ENCODE measurements around the gene APBB1. TPM values are rescaled to one million over a fixed set of nuclear protein-coding genes. Genes with fewer than 3 reads are reported as not detected.

APBB1 gene
- total RNA-seq, 1 experiment from 2014 or later: 34.8 TPM

DNA sequence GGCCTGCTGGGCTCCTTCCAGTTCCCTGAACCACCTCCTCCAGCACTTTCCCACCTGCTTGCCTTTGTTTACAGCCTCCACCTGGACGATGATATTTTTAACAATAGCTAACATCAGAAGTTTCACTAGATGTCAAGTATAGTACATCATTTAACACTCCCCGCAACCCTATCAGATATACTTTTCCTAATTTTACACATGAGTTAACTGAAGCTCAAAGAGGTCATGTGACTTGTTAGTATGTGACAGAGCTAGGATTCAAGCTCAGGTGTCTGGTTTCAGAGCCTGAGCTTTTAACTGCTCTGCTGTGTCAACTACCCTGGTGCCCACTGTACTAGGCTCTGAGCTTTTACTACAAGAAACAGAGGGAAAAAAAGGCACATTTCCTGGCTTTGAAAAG lies 36.2 kb upstream of the APBB1 start:
- no peak overlapping the region for H3K27ac Mint-ChIP-seq
- WGBS (ENCODE audit: extremely low coverage, insufficient read length, low lambda C conversion rate): no CpG with 5 or more reads among the region's 2 CpGs
- no peak overlapping the region for H2BK20ac ChIP-seq (ENCODE audit: low read depth, low read length, poor library complexity, severe bottlenecking)
- H3K27me3 Mint-ChIP-seq (ENCODE audit: low read depth): no peaks in the 10 kb centered on the region
- no peak overlapping the region for H3K9ac ChIP-seq (ENCODE audit: extremely low read depth, insufficient read length, low read length)
- no peak overlapping the region for H2BK120ac ChIP-seq (ENCODE audit: low read depth, low read length, poor library complexity, severe bottlenecking)
- H3K36me3 Mint-ChIP-seq (ENCODE audit: insufficient read depth in 1 of 3, low read depth in 3 of 3): peaks cover 0 to 21% (median 6%) of the 10 kb centered on the region in 3 experiments; a peak in 3 of 7 replicates
- no peak overlapping the region for H3T11ph ChIP-seq (ENCODE audit: low read length)
- H3K4ac ChIP-seq (ENCODE audit: low read depth, low read length): no peak overlapping the region
- no peak overlapping the region for H2BK12ac ChIP-seq (ENCODE audit: insufficient read length, low read depth, low read length)
- H2BK5ac ChIP-seq (ENCODE audit: insufficient read length, low read length): no peak overlapping the region
- H3K79me2 ChIP-seq (ENCODE audit: insufficient read depth, low read length): no peaks in the 10 kb centered on the region
- no peak for DNase-seq
- H3K23ac ChIP-seq (ENCODE audit: insufficient read length, low read depth, low read length): no peak overlapping the region
- no peaks in the 10 kb centered on the region for H3K9me3 ChIP-seq (ENCODE audit: control insufficient read depth, low read depth, low read length)
- no peak overlapping the region for H4K91ac ChIP-seq (ENCODE audit: insufficient read length, low read depth, low read length)
- H3K4me1 ChIP-seq (ENCODE audit: insufficient read depth, low read length): no peaks in the 10 kb centered on the region
- H2AK5ac ChIP-seq (ENCODE audit: insufficient read length, low read length): no peak overlapping the region
- no peaks in the 10 kb centered on the region for H3K27me3 ChIP-seq (ENCODE audit: insufficient read depth, low read length)
- H3K14ac ChIP-seq (ENCODE audit: insufficient read depth, low read length): no peak overlapping the region
- no peak overlapping the region for H4K8ac ChIP-seq (replicated peaks; ENCODE audit: insufficient read length, low read depth, low read length)
- no peaks in the 10 kb centered on the region for H3K9me3 Mint-ChIP-seq
- H3K4me3 Mint-ChIP-seq: no peak overlapping the region
- H4K5ac ChIP-seq (ENCODE audit: insufficient read length, low read depth, low read length): no peak overlapping the region
- no peak overlapping the region for H3K56ac ChIP-seq (ENCODE audit: insufficient read length, low read depth, low read length)
- no peaks in the 10 kb centered on the region for H3K4me1 Mint-ChIP-seq
- TF ChIP-seq, protein P1, sequence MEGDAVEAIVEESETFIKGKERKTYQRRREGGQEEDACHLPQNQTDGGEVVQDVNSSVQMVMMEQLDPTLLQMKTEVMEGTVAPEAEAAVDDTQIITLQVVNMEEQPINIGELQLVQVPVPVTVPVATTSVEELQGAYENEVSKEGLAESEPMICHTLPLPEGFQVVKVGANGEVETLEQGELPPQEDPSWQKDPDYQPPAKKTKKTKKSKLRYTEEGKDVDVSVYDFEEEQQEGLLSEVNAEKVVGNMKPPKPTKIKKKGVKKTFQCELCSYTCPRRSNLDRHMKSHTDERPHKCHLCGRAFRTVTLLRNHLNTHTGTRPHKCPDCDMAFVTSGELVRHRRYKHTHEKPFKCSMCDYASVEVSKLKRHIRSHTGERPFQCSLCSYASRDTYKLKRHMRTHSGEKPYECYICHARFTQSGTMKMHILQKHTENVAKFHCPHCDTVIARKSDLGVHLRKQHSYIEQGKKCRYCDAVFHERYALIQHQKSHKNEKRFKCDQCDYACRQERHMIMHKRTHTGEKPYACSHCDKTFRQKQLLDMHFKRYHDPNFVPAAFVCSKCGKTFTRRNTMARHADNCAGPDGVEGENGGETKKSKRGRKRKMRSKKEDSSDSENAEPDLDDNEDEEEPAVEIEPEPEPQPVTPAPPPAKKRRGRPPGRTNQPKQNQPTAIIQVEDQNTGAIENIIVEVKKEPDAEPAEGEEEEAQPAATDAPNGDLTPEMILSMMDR (conservative IDR thresholded peaks at IDR 0.05): no peak
- H3K27ac ChIP-seq (ENCODE audit: insufficient read length, low read depth, low read length): no peak overlapping the region
- H3K18ac ChIP-seq (ENCODE audit: insufficient read length, low read depth, low read length): no peak overlapping the region
- no peak overlapping the region for H2AFZ ChIP-seq (ENCODE audit: low read length)
- H4K20me1 ChIP-seq (ENCODE audit: control insufficient read depth, insufficient read depth, insufficient read length): no peaks in the 10 kb centered on the region
- H3K79me1 ChIP-seq (ENCODE audit: insufficient read depth, low read depth, low read length, poor library complexity, severe bottlenecking): no peaks in the 10 kb centered on the region
- H3K4me2 ChIP-seq (ENCODE audit: insufficient read depth, insufficient read length, low read length): no peak overlapping the region
- no peaks in the 10 kb centered on the region for H3K23me2 ChIP-seq (ENCODE audit: insufficient read length, low read depth, low read length, poor library complexity, severe bottlenecking)
- no peak overlapping the region for H2BK15ac ChIP-seq (ENCODE audit: low read depth, low read length)

All from H9 (cell line).